ENCODE data around the gene GNPAT.

The GNPAT gene

DNA sequence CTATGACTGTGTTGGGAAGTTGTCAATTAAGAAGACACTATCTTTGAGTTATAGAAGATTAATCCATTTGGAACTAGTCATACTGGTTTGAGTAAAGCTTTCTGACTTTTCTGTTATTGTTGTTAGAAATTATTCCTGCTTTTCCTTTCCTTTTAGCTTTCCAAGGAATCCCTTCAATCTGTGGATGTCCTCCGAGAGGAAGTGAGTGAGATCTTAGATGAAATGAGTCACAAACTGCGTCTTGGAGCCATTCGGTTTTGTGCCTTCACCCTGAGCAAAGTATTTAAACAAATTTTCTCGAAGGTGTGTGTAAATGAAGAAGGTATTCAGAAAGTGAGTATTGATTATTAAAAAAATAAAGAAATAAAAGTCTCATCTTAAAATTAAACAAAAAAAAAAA is 19.3 kb downstream of the GNPAT start:
- Histone ChIP-seq H3K4me3 (ENCODE audit: insufficient read depth, low read length, poor library complexity, severe bottlenecking) (no peak overlapping the region), H3K79me2 (ENCODE audit: insufficient read depth, low read length) (no peaks in the 10 kb centered on the region), H3F3A (ENCODE audit: insufficient read depth) (no peaks in the 10 kb centered on the region), H3K4me2 (ENCODE audit: low read depth, low read length, poor library complexity, severe bottlenecking) (no peak overlapping the region), H3K9me2 (replicated peaks; ENCODE audit: insufficient read depth, low read length) (no peaks in the 10 kb centered on the region), H3K27me3 (ENCODE audit: low read length) (no peaks in the 10 kb centered on the region), H3K9me3 (ENCODE audit: insufficient read depth, low read length) (no peaks in the 10 kb centered on the region), H3K27ac (ENCODE audit: low read depth, low read length) (no peak overlapping the region), H3K9ac (ENCODE audit: low read length) (no peak overlapping the region), H4K20me1 (ENCODE audit: low read depth, low read length) (no peaks in the 10 kb centered on the region), H2AFZ (ENCODE audit: low read depth, low read length, severe bottlenecking) (no peak overlapping the region), H3K36me3 (ENCODE audit: low read length) (peaks cover 41% of the 10 kb centered on the region; the same call in 1 of the 2 replicates)
- TF ChIP-seq, protein P1, sequence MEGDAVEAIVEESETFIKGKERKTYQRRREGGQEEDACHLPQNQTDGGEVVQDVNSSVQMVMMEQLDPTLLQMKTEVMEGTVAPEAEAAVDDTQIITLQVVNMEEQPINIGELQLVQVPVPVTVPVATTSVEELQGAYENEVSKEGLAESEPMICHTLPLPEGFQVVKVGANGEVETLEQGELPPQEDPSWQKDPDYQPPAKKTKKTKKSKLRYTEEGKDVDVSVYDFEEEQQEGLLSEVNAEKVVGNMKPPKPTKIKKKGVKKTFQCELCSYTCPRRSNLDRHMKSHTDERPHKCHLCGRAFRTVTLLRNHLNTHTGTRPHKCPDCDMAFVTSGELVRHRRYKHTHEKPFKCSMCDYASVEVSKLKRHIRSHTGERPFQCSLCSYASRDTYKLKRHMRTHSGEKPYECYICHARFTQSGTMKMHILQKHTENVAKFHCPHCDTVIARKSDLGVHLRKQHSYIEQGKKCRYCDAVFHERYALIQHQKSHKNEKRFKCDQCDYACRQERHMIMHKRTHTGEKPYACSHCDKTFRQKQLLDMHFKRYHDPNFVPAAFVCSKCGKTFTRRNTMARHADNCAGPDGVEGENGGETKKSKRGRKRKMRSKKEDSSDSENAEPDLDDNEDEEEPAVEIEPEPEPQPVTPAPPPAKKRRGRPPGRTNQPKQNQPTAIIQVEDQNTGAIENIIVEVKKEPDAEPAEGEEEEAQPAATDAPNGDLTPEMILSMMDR (IDR thresholded peaks at IDR 0.05; ENCODE audit: insufficient read depth, low read length, poor library complexity, severe bottlenecking): no peak
- no peak for TF ChIP-seq EZH2phosphoT487 (conservative IDR thresholded peaks at IDR 0.05; ENCODE audit: low read length)

DNA sequence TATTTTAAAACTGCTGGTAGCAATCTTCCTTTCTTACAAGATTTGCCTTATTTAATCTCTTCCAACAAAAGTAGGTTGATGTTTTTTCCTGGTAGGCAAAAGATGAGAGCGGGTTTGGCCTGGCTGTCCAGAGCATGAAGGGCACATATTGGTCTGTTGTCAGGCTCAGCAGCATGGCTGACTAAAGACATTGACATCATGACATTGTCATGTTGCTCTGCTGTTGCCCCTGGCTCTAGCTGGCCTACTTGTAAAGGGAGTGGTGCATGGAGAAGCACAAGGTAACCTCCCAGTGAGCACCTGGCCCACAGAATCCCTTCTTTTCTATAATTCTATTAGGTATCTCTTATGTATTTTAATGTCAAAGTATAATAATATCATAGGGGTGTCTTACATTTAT is 23.6 kb downstream of the GNPAT start:
- no peak overlapping the region for H3K4me2 ChIP-seq (ENCODE audit: low read depth, low read length, poor library complexity, severe bottlenecking)
- H2AFZ ChIP-seq (ENCODE audit: low read depth, low read length, severe bottlenecking): no peak overlapping the region
- no peak overlapping the region for H3K9ac ChIP-seq (ENCODE audit: low read length)
- H3K79me2 ChIP-seq (ENCODE audit: insufficient read depth, low read length): no peaks in the 10 kb centered on the region
- no peaks in the 10 kb centered on the region for H3K27me3 ChIP-seq (ENCODE audit: low read length)
- H3K4me3 ChIP-seq (ENCODE audit: insufficient read depth, low read length, poor library complexity, severe bottlenecking): no peak overlapping the region
- H3K36me3 ChIP-seq (ENCODE audit: low read length): peaks cover 36% of the 10 kb centered on the region; the same call in 1 of the 2 replicates
- TF ChIP-seq, protein P1 (IDR thresholded peaks at IDR 0.05; ENCODE audit: insufficient read depth, low read length, poor library complexity, severe bottlenecking): no peak
- TF ChIP-seq EZH2phosphoT487 (conservative IDR thresholded peaks at IDR 0.05; ENCODE audit: low read length): no peak
- no peaks in the 10 kb centered on the region for H3F3A ChIP-seq (ENCODE audit: insufficient read depth)
- H3K9me2 ChIP-seq (replicated peaks; ENCODE audit: insufficient read depth, low read length): no peaks in the 10 kb centered on the region
- H3K27ac ChIP-seq (ENCODE audit: low read depth, low read length): no peak overlapping the region
- H3K9me3 ChIP-seq (ENCODE audit: insufficient read depth, low read length): no peaks in the 10 kb centered on the region
- no peaks in the 10 kb centered on the region for H4K20me1 ChIP-seq (ENCODE audit: low read depth, low read length)

DNA sequence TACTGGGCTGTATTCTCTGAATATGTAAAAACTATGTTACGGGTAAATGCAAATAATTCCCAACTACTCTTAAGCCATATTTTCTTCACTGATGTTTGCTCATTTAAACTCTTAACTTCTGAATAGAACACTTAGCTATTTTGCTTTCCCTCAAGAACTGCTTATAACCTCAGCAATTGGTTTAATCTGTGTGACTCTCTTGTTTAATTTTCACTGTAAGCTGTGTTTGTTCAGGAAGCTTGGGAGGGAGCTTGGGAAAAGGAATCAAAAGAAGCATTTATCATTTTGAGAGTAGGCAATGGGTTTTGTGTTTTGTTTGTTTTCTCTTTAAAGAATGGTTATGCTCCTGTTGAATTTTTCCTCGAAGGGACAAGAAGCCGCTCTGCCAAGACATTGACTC is 24.4 kb downstream of the GNPAT start:
- peaks cover 31% of the 10 kb centered on the region; the same call in 1 of the 2 replicates for H3K36me3 ChIP-seq (ENCODE audit: low read length)

More for the DNA sequence above, 24.4 kb downstream of the GNPAT start:
- TF ChIP-seq, protein P1 (IDR thresholded peaks at IDR 0.05; ENCODE audit: insufficient read depth, low read length, poor library complexity, severe bottlenecking): no peak
- no peak for TF ChIP-seq EZH2phosphoT487 (conservative IDR thresholded peaks at IDR 0.05; ENCODE audit: low read length)
- Histone ChIP-seq H3K9ac (ENCODE audit: low read length) (no peak overlapping the region), H3K27me3 (ENCODE audit: low read length) (no peaks in the 10 kb centered on the region), H3K79me2 (ENCODE audit: insufficient read depth, low read length) (no peaks in the 10 kb centered on the region), H3F3A (ENCODE audit: insufficient read depth) (no peaks in the 10 kb centered on the region), H3K4me2 (ENCODE audit: low read depth, low read length, poor library complexity, severe bottlenecking) (no peak overlapping the region), H4K20me1 (ENCODE audit: low read depth, low read length) (no peaks in the 10 kb centered on the region), H3K27ac (ENCODE audit: low read depth, low read length) (no peak overlapping the region), H3K9me3 (ENCODE audit: insufficient read depth, low read length) (no peaks in the 10 kb centered on the region), H3K4me3 (ENCODE audit: insufficient read depth, low read length, poor library complexity, severe bottlenecking) (no peak overlapping the region), H2AFZ (ENCODE audit: low read depth, low read length, severe bottlenecking) (no peak overlapping the region), H3K9me2 (replicated peaks; ENCODE audit: insufficient read depth, low read length) (no peaks in the 10 kb centered on the region)
